OCI-LY3 (cell line): ENCODE measurements around the gene RARG.

Experiments used
- H2AFZ ChIP-seq: fragments of 200-600, 300-600 bp; shearing (Covaris generic); 2 replicates; pipeline ENCODE4 v1.6.0; 2014; ENCODE audit warnings: antibody characterized with exemption, low read depth, low read length
- H3K27ac ChIP-seq: fragments of 200-600, 300-600 bp; sonication (generic); 2 replicates; pipeline ENCODE4 v1.5.1; 2014; ENCODE audit warnings: mild to moderate bottlenecking, low read length, moderate library complexity, mixed read lengths
- H3K27me3 ChIP-seq: fragments of 200-600, 300-600 bp; sonication (generic); 2 replicates; pipeline ENCODE4 v1.6.1; 2014; ENCODE audit warnings: low read depth, low read length, mixed read lengths
- H3K36me3 ChIP-seq: fragments of 200-600, 300-600 bp; sonication (generic); replicated peaks from 2 replicates; pipeline ENCODE3; 2014; ENCODE audit warnings: low read depth, low read length, mixed read lengths
- H3K4me1 ChIP-seq: fragments of 300-600, 200-600 bp; sonication (generic); 2 replicates; pipeline ENCODE4 v1.6.1; 2014; ENCODE audit warnings: low read length, mixed read lengths
- H3K4me2 ChIP-seq: fragments of 200-600, 300-600 bp; sonication (generic); 2 replicates; pipeline ENCODE4 v1.6.1; 2014; ENCODE audit warnings: low read length, mixed read lengths
- H3K4me3 ChIP-seq: fragments of 300-600, 200-600 bp; sonication (generic); 2 replicates; pipeline ENCODE4 v1.5.1; 2014; ENCODE audit warnings: antibody characterized with exemption, mild to moderate bottlenecking, low read length, moderate library complexity
- H3K79me2 ChIP-seq: fragments of 300-600, 200-600 bp; shearing (Covaris generic); 2 replicates; pipeline ENCODE4 v1.6.1; 2014; ENCODE audit warnings: mild to moderate bottlenecking, low read length, mixed read lengths
- H3K9ac ChIP-seq: fragments of 300-600, 200-600 bp; shearing (Covaris generic); 2 replicates; pipeline ENCODE4 v1.6.0; 2014; ENCODE audit warnings: mild to moderate bottlenecking, low read length, moderate library complexity
- H3K9me3 ChIP-seq: fragments of 200-600, 300-600 bp; shearing (Covaris generic); 2 replicates; pipeline ENCODE4 v1.6.1; 2014; ENCODE audit warnings: low read length, mixed read lengths; ENCODE audit not compliant: insufficient read depth
- H4K20me1 ChIP-seq: fragments of 200-600, 300-600 bp; sonication (generic); 2 replicates; pipeline ENCODE4 v1.6.1; 2016; ENCODE audit warnings: low read length, mixed read lengths; ENCODE audit not compliant: insufficient read depth
- CTCF ChIP-seq: fragments of 200-600, 300-600 bp; sonication (generic); IDR thresholded peaks from 2 replicates; pipeline ENCODE4 v1.5.1; 2014; ENCODE audit warnings: antibody characterized with exemption, low read length, low read depth
- EZH2phosphoT487 ChIP-seq: fragments of 200-600 bp; shearing (Covaris generic); IDR thresholded peaks from 2 replicates; pipeline ENCODE4 v1.6.1; 2018; ENCODE audit warnings: antibody characterized with exemption, mixed run types, low read depth

Gene RARG

GRCh38 chr12:53187145-53187899 lies 44.7 kb downstream of the RARG start:
- Histone ChIP-seq H3K4me2 (no peak overlapping the region), H3K36me3 (peaks cover 58% of the 10 kb centered on the region), H4K20me1 (peaks cover 6% of the 10 kb centered on the region; the same call in 1 of the 2 replicates), H3K4me3 (no peak overlapping the region), H2AFZ (no peak overlapping the region), H3K4me1 (peaks cover under 1% of the 10 kb centered on the region; the same call in 1 of the 2 replicates), H3K27me3 (no peaks in the 10 kb centered on the region), H3K9ac (no peak overlapping the region), H3K9me3 (no peaks in the 10 kb centered on the region), H3K79me2 (peaks cover 13% of the 10 kb centered on the region), H3K27ac (no peak overlapping the region)
- no peak for TF ChIP-seq EZH2phosphoT487
- no peak for TF ChIP-seq CTCF

GRCh38 chr12:53186745-53187144 lies 45.3 kb downstream of the RARG start:
- no peak overlapping the region for H3K27ac ChIP-seq
- peaks cover 61% of the 10 kb centered on the region for H3K36me3 ChIP-seq
- H3K9ac ChIP-seq: no peak overlapping the region
- no peak overlapping the region for H3K4me3 ChIP-seq
- no peak overlapping the region for H3K4me2 ChIP-seq
- no peak overlapping the region for H2AFZ ChIP-seq
- no peak for TF ChIP-seq CTCF
- TF ChIP-seq EZH2phosphoT487: no peak
- H3K4me1 ChIP-seq: peaks cover 7% of the 10 kb centered on the region
- peaks cover 19% of the 10 kb centered on the region for H3K79me2 ChIP-seq
- no peaks in the 10 kb centered on the region for H3K9me3 ChIP-seq
- no peaks in the 10 kb centered on the region for H3K27me3 ChIP-seq
- H4K20me1 ChIP-seq: peaks cover 12% of the 10 kb centered on the region

GRCh38 chr12:53185582-53186153 lies 46.3 kb downstream of the RARG start:
- peaks cover 27% of the 10 kb centered on the region for H3K79me2 ChIP-seq
- peaks cover 58% of the 10 kb centered on the region for H3K36me3 ChIP-seq
- no peaks in the 10 kb centered on the region for H3K27me3 ChIP-seq
- H3K9ac ChIP-seq: no peak overlapping the region
- no peak overlapping the region for H2AFZ ChIP-seq
- no peak overlapping the region for H3K27ac ChIP-seq
- no peak overlapping the region for H3K4me2 ChIP-seq
- no peaks in the 10 kb centered on the region for H3K9me3 ChIP-seq
- H4K20me1 ChIP-seq: peaks cover 12% of the 10 kb centered on the region
- no peak for TF ChIP-seq EZH2phosphoT487
- no peak for TF ChIP-seq CTCF
- H3K4me1 ChIP-seq: peaks cover 11% of the 10 kb centered on the region
- H3K4me3 ChIP-seq: no peak overlapping the region

- no peak overlapping the region for H3K4me3 ChIP-seq
- peaks cover 11% of the 10 kb centered on the region for H3K4me1 ChIP-seq
- no peak overlapping the region for H3K27ac ChIP-seq
- no peak overlapping the region for H3K4me2 ChIP-seq
- H3K36me3 ChIP-seq: peaks cover 58% of the 10 kb centered on the region
- H3K9ac ChIP-seq: no peak overlapping the region
- TF ChIP-seq EZH2phosphoT487 (no peak), CTCF (no peak)
- H3K9me3 ChIP-seq: no peaks in the 10 kb centered on the region
- H3K79me2 ChIP-seq: peaks cover 27% of the 10 kb centered on the region
- H2AFZ ChIP-seq: no peak overlapping the region
- no peaks in the 10 kb centered on the region for H3K27me3 ChIP-seq
- peaks cover 12% of the 10 kb centered on the region for H4K20me1 ChIP-seq
These were observed 47.2 kb downstream of the RARG start for GRCh38 chr12:53184828-53185227.
